Measurements from ENCODE around the gene LZTS3. TPM values are rescaled to one million over a fixed set of nuclear protein-coding genes. Genes with fewer than 3 reads are reported as not detected.

The LZTS3 gene
- total and polyA plus RNA-seq, 2 of the 13 experiments (the other 11 are each of a cell fraction or from before 2014, with no cell fraction given): 10.1 to 31.3 TPM

GRCh38 chr20:3163099-3164042 is 10.0 kb downstream of the LZTS3 start (continued):
- TF ChIP-seq, protein P1, sequence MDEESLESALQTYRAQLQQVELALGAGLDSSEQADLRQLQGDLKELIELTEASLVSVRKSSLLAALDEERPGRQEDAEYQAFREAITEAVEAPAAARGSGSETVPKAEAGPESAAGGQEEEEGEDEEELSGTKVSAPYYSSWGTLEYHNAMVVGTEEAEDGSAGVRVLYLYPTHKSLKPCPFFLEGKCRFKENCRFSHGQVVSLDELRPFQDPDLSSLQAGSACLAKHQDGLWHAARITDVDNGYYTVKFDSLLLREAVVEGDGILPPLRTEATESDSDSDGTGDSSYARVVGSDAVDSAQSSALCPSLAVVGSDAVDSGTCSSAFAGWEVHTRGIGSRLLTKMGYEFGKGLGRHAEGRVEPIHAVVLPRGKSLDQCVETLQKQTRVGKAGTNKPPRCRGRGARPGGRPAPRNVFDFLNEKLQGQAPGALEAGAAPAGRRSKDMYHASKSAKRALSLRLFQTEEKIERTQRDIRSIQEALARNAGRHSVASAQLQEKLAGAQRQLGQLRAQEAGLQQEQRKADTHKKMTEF (CRISPR knock-in tag; IDR thresholded peaks at IDR 0.05): no peak
- TF ChIP-seq, protein P2, sequence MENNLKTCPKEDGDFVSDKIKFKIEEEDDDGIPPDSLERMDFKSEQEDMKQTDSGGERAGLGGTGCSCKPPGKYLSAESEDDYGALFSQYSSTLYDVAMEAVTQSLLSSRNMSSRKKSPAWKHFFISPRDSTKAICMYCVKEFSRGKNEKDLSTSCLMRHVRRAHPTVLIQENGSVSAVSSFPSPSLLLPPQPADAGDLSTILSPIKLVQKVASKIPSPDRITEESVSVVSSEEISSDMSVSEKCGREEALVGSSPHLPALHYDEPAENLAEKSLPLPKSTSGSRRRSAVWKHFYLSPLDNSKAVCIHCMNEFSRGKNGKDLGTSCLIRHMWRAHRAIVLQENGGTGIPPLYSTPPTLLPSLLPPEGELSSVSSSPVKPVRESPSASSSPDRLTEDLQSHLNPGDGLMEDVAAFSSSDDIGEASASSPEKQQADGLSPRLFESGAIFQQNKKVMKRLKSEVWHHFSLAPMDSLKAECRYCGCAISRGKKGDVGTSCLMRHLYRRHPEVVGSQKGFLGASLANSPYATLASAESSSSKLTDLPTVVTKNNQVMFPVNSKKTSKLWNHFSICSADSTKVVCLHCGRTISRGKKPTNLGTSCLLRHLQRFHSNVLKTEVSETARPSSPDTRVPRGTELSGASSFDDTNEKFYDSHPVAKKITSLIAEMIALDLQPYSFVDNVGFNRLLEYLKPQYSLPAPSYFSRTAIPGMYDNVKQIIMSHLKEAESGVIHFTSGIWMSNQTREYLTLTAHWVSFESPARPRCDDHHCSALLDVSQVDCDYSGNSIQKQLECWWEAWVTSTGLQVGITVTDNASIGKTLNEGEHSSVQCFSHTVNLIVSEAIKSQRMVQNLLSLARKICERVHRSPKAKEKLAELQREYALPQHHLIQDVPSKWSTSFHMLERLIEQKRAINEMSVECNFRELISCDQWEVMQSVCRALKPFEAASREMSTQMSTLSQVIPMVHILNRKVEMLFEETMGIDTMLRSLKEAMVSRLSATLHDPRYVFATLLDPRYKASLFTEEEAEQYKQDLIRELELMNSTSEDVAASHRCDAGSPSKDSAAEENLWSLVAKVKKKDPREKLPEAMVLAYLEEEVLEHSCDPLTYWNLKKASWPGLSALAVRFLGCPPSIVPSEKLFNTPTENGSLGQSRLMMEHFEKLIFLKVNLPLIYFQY (CRISPR knock-in tag; IDR thresholded peaks at IDR 0.05; ENCODE audit: borderline replicate concordance): no peak
- TF ChIP-seq MAFK (conservative IDR thresholded peaks at IDR 0.05 in 1 of 2, IDR thresholded peaks at IDR 0.05 in 1 of 2; ENCODE audit: low read length in 2 of 2) (no peak), EEA1 (CRISPR knock-in tag; IDR thresholded peaks at IDR 0.05; ENCODE audit: borderline replicate concordance) (no peak), ZFP41 (CRISPR knock-in tag; IDR thresholded peaks at IDR 0.05; ENCODE audit: borderline replicate concordance) (no peak), ZFP62 (CRISPR knock-in tag; IDR thresholded peaks at IDR 0.05) (no peak), SMC3 (IDR thresholded peaks at IDR 0.05; ENCODE audit: low read length) (no peak), ONECUT2 (CRISPR knock-in tag; IDR thresholded peaks at IDR 0.05) (no peak), RFXANK (CRISPR knock-in tag; IDR thresholded peaks at IDR 0.05) (no peak), TEF (CRISPR knock-in tag; IDR thresholded peaks at IDR 0.05) (no peak), ZNF451 (CRISPR knock-in tag; IDR thresholded peaks at IDR 0.05) (no peak), SUZ12 (IDR thresholded peaks at IDR 0.05; ENCODE audit: low read depth, low read length) (no peak), KMT2A (CRISPR knock-in tag; IDR thresholded peaks at IDR 0.05) (no peak)
- TF ChIP-seq, protein P3, sequence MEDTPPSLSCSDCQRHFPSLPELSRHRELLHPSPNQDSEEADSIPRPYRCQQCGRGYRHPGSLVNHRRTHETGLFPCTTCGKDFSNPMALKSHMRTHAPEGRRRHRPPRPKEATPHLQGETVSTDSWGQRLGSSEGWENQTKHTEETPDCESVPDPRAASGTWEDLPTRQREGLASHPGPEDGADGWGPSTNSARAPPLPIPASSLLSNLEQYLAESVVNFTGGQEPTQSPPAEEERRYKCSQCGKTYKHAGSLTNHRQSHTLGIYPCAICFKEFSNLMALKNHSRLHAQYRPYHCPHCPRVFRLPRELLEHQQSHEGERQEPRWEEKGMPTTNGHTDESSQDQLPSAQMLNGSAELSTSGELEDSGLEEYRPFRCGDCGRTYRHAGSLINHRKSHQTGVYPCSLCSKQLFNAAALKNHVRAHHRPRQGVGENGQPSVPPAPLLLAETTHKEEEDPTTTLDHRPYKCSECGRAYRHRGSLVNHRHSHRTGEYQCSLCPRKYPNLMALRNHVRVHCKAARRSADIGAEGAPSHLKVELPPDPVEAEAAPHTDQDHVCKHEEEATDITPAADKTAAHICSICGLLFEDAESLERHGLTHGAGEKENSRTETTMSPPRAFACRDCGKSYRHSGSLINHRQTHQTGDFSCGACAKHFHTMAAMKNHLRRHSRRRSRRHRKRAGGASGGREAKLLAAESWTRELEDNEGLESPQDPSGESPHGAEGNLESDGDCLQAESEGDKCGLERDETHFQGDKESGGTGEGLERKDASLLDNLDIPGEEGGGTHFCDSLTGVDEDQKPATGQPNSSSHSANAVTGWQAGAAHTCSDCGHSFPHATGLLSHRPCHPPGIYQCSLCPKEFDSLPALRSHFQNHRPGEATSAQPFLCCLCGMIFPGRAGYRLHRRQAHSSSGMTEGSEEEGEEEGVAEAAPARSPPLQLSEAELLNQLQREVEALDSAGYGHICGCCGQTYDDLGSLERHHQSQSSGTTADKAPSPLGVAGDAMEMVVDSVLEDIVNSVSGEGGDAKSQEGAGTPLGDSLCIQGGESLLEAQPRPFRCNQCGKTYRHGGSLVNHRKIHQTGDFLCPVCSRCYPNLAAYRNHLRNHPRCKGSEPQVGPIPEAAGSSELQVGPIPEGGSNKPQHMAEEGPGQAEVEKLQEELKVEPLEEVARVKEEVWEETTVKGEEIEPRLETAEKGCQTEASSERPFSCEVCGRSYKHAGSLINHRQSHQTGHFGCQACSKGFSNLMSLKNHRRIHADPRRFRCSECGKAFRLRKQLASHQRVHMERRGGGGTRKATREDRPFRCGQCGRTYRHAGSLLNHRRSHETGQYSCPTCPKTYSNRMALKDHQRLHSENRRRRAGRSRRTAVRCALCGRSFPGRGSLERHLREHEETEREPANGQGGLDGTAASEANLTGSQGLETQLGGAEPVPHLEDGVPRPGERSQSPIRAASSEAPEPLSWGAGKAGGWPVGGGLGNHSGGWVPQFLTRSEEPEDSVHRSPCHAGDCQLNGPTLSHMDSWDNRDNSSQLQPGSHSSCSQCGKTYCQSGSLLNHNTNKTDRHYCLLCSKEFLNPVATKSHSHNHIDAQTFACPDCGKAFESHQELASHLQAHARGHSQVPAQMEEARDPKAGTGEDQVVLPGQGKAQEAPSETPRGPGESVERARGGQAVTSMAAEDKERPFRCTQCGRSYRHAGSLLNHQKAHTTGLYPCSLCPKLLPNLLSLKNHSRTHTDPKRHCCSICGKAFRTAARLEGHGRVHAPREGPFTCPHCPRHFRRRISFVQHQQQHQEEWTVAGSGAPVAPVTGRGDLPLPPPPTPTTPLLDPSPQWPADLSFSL (CRISPR knock-in tag; IDR thresholded peaks at IDR 0.05): peak; percentile 79; the same call in 1 of the 2 replicates
- TF ChIP-seq, protein P4, sequence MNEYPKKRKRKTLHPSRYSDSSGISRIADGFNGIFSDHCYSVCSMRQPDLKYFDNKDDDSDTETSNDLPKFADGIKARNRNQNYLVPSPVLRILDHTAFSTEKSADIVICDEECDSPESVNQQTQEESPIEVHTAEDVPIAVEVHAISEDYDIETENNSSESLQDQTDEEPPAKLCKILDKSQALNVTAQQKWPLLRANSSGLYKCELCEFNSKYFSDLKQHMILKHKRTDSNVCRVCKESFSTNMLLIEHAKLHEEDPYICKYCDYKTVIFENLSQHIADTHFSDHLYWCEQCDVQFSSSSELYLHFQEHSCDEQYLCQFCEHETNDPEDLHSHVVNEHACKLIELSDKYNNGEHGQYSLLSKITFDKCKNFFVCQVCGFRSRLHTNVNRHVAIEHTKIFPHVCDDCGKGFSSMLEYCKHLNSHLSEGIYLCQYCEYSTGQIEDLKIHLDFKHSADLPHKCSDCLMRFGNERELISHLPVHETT (CRISPR knock-in tag; conservative IDR thresholded peaks at IDR 0.05): no peak
